Muscle layer of duodenum (tissue), 2 donors: ENCODE measurements around the gene STXBP3.

Experiments
- H3K27ac ChIP-seq: one replicate; pipeline ENCODE4 v1.7.0; 2013; ENCODE audit warnings: mild to moderate bottlenecking, low read length
- H3K27me3 ChIP-seq: one replicate; pipeline ENCODE4 v1.7.0; 2013; ENCODE audit warnings: low read depth, mild to moderate bottlenecking, control low read depth, low read length
- H3K36me3 ChIP-seq, 2 donors: one replicate each; pipeline ENCODE4 v1.7.0; 2013; ENCODE audit warnings: low read length in 2 of 2, control low read depth in 1 of 2, mild to moderate bottlenecking in 1 of 2; ENCODE audit not compliant: insufficient read depth in 2 of 2, control insufficient read depth in 1 of 2
- H3K4me1 ChIP-seq, 2 donors: one replicate each; pipeline ENCODE4 v1.7.0; 2013; ENCODE audit warnings: low read length in 2 of 2, mild to moderate bottlenecking in 2 of 2, control low read depth in 1 of 2, moderate library complexity in 1 of 2; ENCODE audit not compliant: insufficient read depth in 2 of 2, control insufficient read depth in 1 of 2
- H3K4me3 ChIP-seq, 2 donors: one replicate each; pipeline ENCODE4 v1.7.0; 2013; ENCODE audit warnings: low read length in 2 of 2, low read depth in 1 of 2, mild to moderate bottlenecking in 1 of 2
- H3K9me3 ChIP-seq, 2 donors: one replicate each; pipeline ENCODE4 v1.7.0; 2013; ENCODE audit warnings: low read length in 2 of 2, control low read depth in 1 of 2, mild to moderate bottlenecking in 1 of 2; ENCODE audit not compliant: control insufficient read depth in 1 of 2
- donor health status: healthy.

Gene STXBP3

GRCh38 chr1:108734171-108734865 is 12.2 kb upstream of the STXBP3 start:
- no peaks in the 10 kb centered on the region for H3K27me3 ChIP-seq
- no peaks in the 10 kb centered on the region for H3K9me3 ChIP-seq
- H3K4me1 ChIP-seq = no peaks in the 10 kb centered on the region
- no peak overlapping the region for H3K27ac ChIP-seq
- no peak overlapping the region for H3K4me3 ChIP-seq
- H3K36me3 ChIP-seq = no peaks in the 10 kb centered on the region

GRCh38 chr1:108742253-108742652 is 4.2 kb upstream of the STXBP3 start:
- Histone ChIP-seq H3K27ac (no peak overlapping the region), H3K4me3 (no peak overlapping the region), H3K27me3 (no peaks in the 10 kb centered on the region), H3K9me3 (no peaks in the 10 kb centered on the region), H3K36me3 (peaks cover 0 to 6% of the 10 kb centered on the region in 2 donors), H3K4me1 (no peaks in the 10 kb centered on the region)

GRCh38 chr1:108745980-108746381 is 493 bp upstream of the STXBP3 start:
- peak overlapping the region; percentile 64 for H3K27ac ChIP-seq
- no peaks in the 10 kb centered on the region for H3K9me3 ChIP-seq
- peak overlapping the region in 1 of 2 donors; percentile 85 for H3K4me3 ChIP-seq
- H3K36me3 ChIP-seq = peaks cover 0 to 6% of the 10 kb centered on the region in 2 donors
- no peaks in the 10 kb centered on the region for H3K27me3 ChIP-seq
- H3K4me1 ChIP-seq = peaks cover 5 to 25% of the 10 kb centered on the region in 2 donors

GRCh38 chr1:108747171-108747850 is 837 bp downstream of the STXBP3 start:
- Histone ChIP-seq H3K4me1 (peaks cover 5 to 26% of the 10 kb centered on the region in 2 donors), H3K27ac (peak overlapping the region; percentile 97), H3K27me3 (no peaks in the 10 kb centered on the region), H3K36me3 (peaks cover under 1 to 6% of the 10 kb centered on the region in 2 donors), H3K9me3 (no peaks in the 10 kb centered on the region), H3K4me3 (peak overlapping the region; percentile 85 to 92)

GRCh38 chr1:108747898-108748297 is 1.4 kb downstream of the STXBP3 start:
- peaks cover 6 to 9% of the 10 kb centered on the region in 2 donors for H3K36me3 ChIP-seq
- no peaks in the 10 kb centered on the region for H3K27me3 ChIP-seq
- H3K4me1 ChIP-seq = peaks cover 5 to 26% of the 10 kb centered on the region in 2 donors
- H3K9me3 ChIP-seq = no peaks in the 10 kb centered on the region
- peak overlapping the region; percentile 97 for H3K27ac ChIP-seq
- H3K4me3 ChIP-seq = peak overlapping the region; percentile 85 to 92

GRCh38 chr1:108749081-108749480 is 2.6 kb downstream of the STXBP3 start:
- Histone ChIP-seq H3K27ac (no peak overlapping the region), H3K27me3 (no peaks in the 10 kb centered on the region), H3K9me3 (no peaks in the 10 kb centered on the region), H3K4me3 (no peak overlapping the region), H3K36me3 (peaks cover 6 to 10% of the 10 kb centered on the region in 2 donors), H3K4me1 (peaks cover 5 to 26% of the 10 kb centered on the region in 2 donors)

- no peak overlapping the region for H3K4me3 ChIP-seq
- H3K27ac ChIP-seq = no peak overlapping the region
- no peaks in the 10 kb centered on the region for H3K27me3 ChIP-seq
- no peaks in the 10 kb centered on the region for H3K9me3 ChIP-seq
- peaks cover 5 to 26% of the 10 kb centered on the region in 2 donors for H3K4me1 ChIP-seq
- peaks cover 10 to 13% of the 10 kb centered on the region in 2 donors for H3K36me3 ChIP-seq
Observed at GRCh38 chr1:108750476-108751181, 4.2 kb downstream of the STXBP3 start.

GRCh38 chr1:108753363-108753762 is 6.9 kb downstream of the STXBP3 start:
- peaks cover 5 to 16% of the 10 kb centered on the region in 2 donors for H3K4me1 ChIP-seq
- no peak overlapping the region for H3K27ac ChIP-seq
- no peaks in the 10 kb centered on the region for H3K9me3 ChIP-seq
- H3K4me3 ChIP-seq = no peak overlapping the region
- no peaks in the 10 kb centered on the region for H3K27me3 ChIP-seq
- H3K36me3 ChIP-seq = peaks cover 9 to 23% of the 10 kb centered on the region in 2 donors

GRCh38 chr1:108758796-108759195 is 12.3 kb downstream of the STXBP3 start:
- no peaks in the 10 kb centered on the region for H3K27me3 ChIP-seq
- H3K4me3 ChIP-seq = no peak overlapping the region
- no peak overlapping the region for H3K27ac ChIP-seq
- H3K9me3 ChIP-seq = no peaks in the 10 kb centered on the region
- no peaks in the 10 kb centered on the region for H3K4me1 ChIP-seq
- peaks cover 17 to 22% of the 10 kb centered on the region in 2 donors for H3K36me3 ChIP-seq

- Histone ChIP-seq H3K36me3 (peaks cover 19 to 25% of the 10 kb centered on the region in 2 donors), H3K27me3 (no peaks in the 10 kb centered on the region), H3K4me3 (no peak overlapping the region), H3K27ac (no peak overlapping the region), H3K9me3 (no peaks in the 10 kb centered on the region), H3K4me1 (no peaks in the 10 kb centered on the region)
Observed at GRCh38 chr1:108767115-108767514, 20.6 kb downstream of the STXBP3 start.

GRCh38 chr1:108767708-108768107 is 21.2 kb downstream of the STXBP3 start:
- H3K36me3 ChIP-seq = peaks cover 19 to 24% of the 10 kb centered on the region in 2 donors
- H3K9me3 ChIP-seq = no peaks in the 10 kb centered on the region
- no peaks in the 10 kb centered on the region for H3K27me3 ChIP-seq
- no peak overlapping the region for H3K4me3 ChIP-seq
- no peaks in the 10 kb centered on the region for H3K4me1 ChIP-seq
- H3K27ac ChIP-seq = no peak overlapping the region
